HFF-Myc (cell line): Measurements from ENCODE around the gene SOCS3.

Source experiments
- DNase-seq: peaks from one replicate; pipeline ENCODE4 v3.0.0-alpha.2; 2011; ENCODE audit warnings: low read depth; ENCODE audit errors: extremely low read depth
- H3K4me3 ChIP-seq: replicated peaks from 2 replicates; pipeline ENCODE4 v1.5.1; 2011; ENCODE audit warnings: low read depth, mild to moderate bottlenecking, control low read depth, low read length
- CTCF ChIP-seq: IDR thresholded peaks from 2 replicates; pipeline ENCODE4 v1.5.1; 2012; ENCODE audit warnings: mild to moderate bottlenecking, low read depth, low read length, control low read depth; ENCODE audit errors: missing control alignments

SOCS3 gene

GRCh38 chr17:78368348-78368747 lies 8.5 kb upstream of the SOCS3 start:
- no peak for DNase-seq
- no peak for TF ChIP-seq CTCF

GRCh38 chr17:78367193-78367592 lies 7.3 kb upstream of the SOCS3 start:
- no peak overlapping the region for H3K4me3 ChIP-seq
- TF ChIP-seq CTCF, result no peak
- DNase-seq, result no peak

More at GRCh38 chr17:78368348-78368747, 8.5 kb upstream of the SOCS3 start:
- no peak overlapping the region for H3K4me3 ChIP-seq

- TF ChIP-seq CTCF, result no peak
- DNase-seq, result no peak
These were observed 6.4 kb upstream of the SOCS3 start for GRCh38 chr17:78366109-78366848.

GRCh38 chr17:78365561-78366108 lies 5.8 kb upstream of the SOCS3 start:
- H3K4me3 ChIP-seq, result no peak overlapping the region
- DNase-seq, result no peak
- TF ChIP-seq CTCF, result no peak

More at GRCh38 chr17:78366109-78366848, 6.4 kb upstream of the SOCS3 start:
- no peak overlapping the region for H3K4me3 ChIP-seq

- H3K4me3 ChIP-seq, result no peak overlapping the region
- TF ChIP-seq CTCF, result no peak
- no peak for DNase-seq
These were observed 4.8 kb upstream of the SOCS3 start for GRCh38 chr17:78364436-78365281.

- no peak overlapping the region for H3K4me3 ChIP-seq
- peak; percentile 12 for TF ChIP-seq CTCF
- DNase-seq, result no peak
These were observed 2.8 kb upstream of the SOCS3 start for GRCh38 chr17:78362671-78363070.
